Endothelial cell of umbilical vein (primary cell): ENCODE results near the gene APEX1. TPM values are rescaled to one million over a fixed set of nuclear protein-coding genes. Genes with fewer than 3 reads are reported as not detected.

Source experiments
- BruUV-seq: library from RNA; stranded (reverse); fragments of 400-500 nt; replicated peaks from 2 replicates; lab custom pipeline; 2021; lab: Mats Ljungman, UMichigan
- CTCF ChIA-PET: fragments of 300-600, 350-600 bp; sonication (Branson Sonifier 250); formaldehyde crosslinking; loops from one replicate; lab custom pipeline; 2021; ENCODE audit warnings: antibody characterized with exemption, inconsistent platforms; lab: Charles Lee
- POLR2A ChIA-PET: fragments of 300-600, 350-600 bp; sonication (Branson Sonifier 250); formaldehyde crosslinking; loops from one replicate; lab custom pipeline; 2021; ENCODE audit warnings: antibody characterized with exemption, inconsistent platforms; lab: Charles Lee
- DNase-seq: peaks from one replicate; pipeline ENCODE4 v3.0.0-alpha.2; 2011; ENCODE audit warnings: low read depth, low spot score
- FAIRE-seq: peaks from 2 replicates; lab custom pipeline; 2011; peaks lifted over from hg19 to GRCh38; lab: Jason Lieb, UNC
- H2AFZ ChIP-seq: 2 replicates; pipeline ENCODE4 v1.6.0; 2012; ENCODE audit warnings: low read depth, low read length, control low read depth, inconsistent platforms
- H3K27ac ChIP-seq: 2 replicates; pipeline ENCODE4 v1.5.1; 2011; ENCODE audit warnings: low read depth, mild to moderate bottlenecking, control low read depth, low read length, moderate library complexity; ENCODE audit not compliant: insufficient read depth
- H3K27me3 ChIP-seq, 2 experiments: 2 replicates each; pipeline versions ENCODE4 v1.6.0 to v1.6.1; 2011; ENCODE audit warnings: low read length in 2 of 2, mixed read lengths in 1 of 2; ENCODE audit not compliant: control insufficient read depth in 2 of 2, insufficient read depth in 2 of 2
- H3K36me3 ChIP-seq, 2 experiments: 2 replicates in 1 of 2; 3 replicates in 1 of 2; pipeline ENCODE4 v1.5.1; 2011; ENCODE audit warnings: low read length in 2 of 2, mild to moderate bottlenecking in 1 of 2, moderate library complexity in 1 of 2; ENCODE audit not compliant: control insufficient read depth in 2 of 2, insufficient read depth in 2 of 2; ENCODE audit errors: extremely low read depth in 1 of 2
- H3K4me1 ChIP-seq: 3 replicates; pipeline ENCODE4 v1.5.1; 2011; ENCODE audit warnings: mild to moderate bottlenecking, low read length; ENCODE audit not compliant: control insufficient read depth, insufficient read depth; ENCODE audit errors: extremely low read depth
- H3K4me2 ChIP-seq: 2 replicates; pipeline ENCODE4 v1.6.1; 2011; ENCODE audit warnings: low read length, control low read depth, mixed read lengths; ENCODE audit not compliant: insufficient read depth
- H3K4me3 ChIP-seq, 3 experiments: fragments of 200-600 bp in 1 of 3; sonication (generic), shearing (Covaris generic) in 1 of 3; replicated peaks in 1 of 3; 2 replicates each; pipeline ENCODE4 v1.5.1; 2011 to 2016; ENCODE audit warnings: control low read depth in 3 of 3, low read length in 3 of 3, mild to moderate bottlenecking in 2 of 3, inconsistent platforms in 1 of 3, low read depth in 1 of 3, moderate library complexity in 1 of 3; ENCODE audit not compliant: insufficient read depth in 1 of 3
- H3K79me2 ChIP-seq: 2 replicates; pipeline ENCODE4 v1.6.0; 2012; ENCODE audit warnings: low read length, inconsistent platforms; ENCODE audit not compliant: control insufficient read depth, insufficient read depth
- H3K9ac ChIP-seq: replicated peaks from 2 replicates; pipeline ENCODE3; 2011; ENCODE audit warnings: low read length, control low read depth; ENCODE audit not compliant: insufficient read depth; ENCODE audit errors: extremely low read depth
- H3K9me1 ChIP-seq: replicated peaks from 3 replicates; pipeline ENCODE4 v1.6.0; 2011; ENCODE audit warnings: mild to moderate bottlenecking, low read length; ENCODE audit not compliant: control insufficient read depth, insufficient read depth; ENCODE audit errors: extremely low read depth
- H3K9me3 ChIP-seq: replicated peaks from 2 replicates; pipeline ENCODE4 v1.5.1; 2012; ENCODE audit warnings: low read length, inconsistent platforms; ENCODE audit not compliant: control insufficient read depth, insufficient read depth
- H4K20me1 ChIP-seq: replicated peaks from 2 replicates; pipeline ENCODE3; 2011; ENCODE audit warnings: mild to moderate bottlenecking, low read length; ENCODE audit not compliant: control insufficient read depth, insufficient read depth; ENCODE audit errors: extremely low read depth
- EZH2 ChIP-seq: IDR thresholded peaks from 2 replicates; pipeline ENCODE4 v1.6.1; 2012; ENCODE audit warnings: borderline replicate concordance, low read depth, mild to moderate bottlenecking, moderate library complexity, low read length, inconsistent platforms; ENCODE audit not compliant: severe bottlenecking
- FOS ChIP-seq: IDR thresholded peaks from 2 replicates; pipeline ENCODE4 v1.6.1; 2011; ENCODE audit warnings: mild to moderate bottlenecking, low read length, moderate library complexity, borderline replicate concordance; ENCODE audit not compliant: insufficient read depth
- GATA2 ChIP-seq: IDR thresholded peaks from 2 replicates; pipeline ENCODE4 v1.7.0; 2011; ENCODE audit warnings: low read depth, mild to moderate bottlenecking, moderate library complexity, mixed read lengths, low read length; ENCODE audit not compliant: insufficient read length, insufficient read depth
- JUN ChIP-seq: IDR thresholded peaks from 2 replicates; pipeline ENCODE4 v1.6.1; 2011; ENCODE audit warnings: borderline replicate concordance, low read depth; ENCODE audit not compliant: insufficient read length, insufficient read depth
- MYC ChIP-seq: IDR thresholded peaks from one replicate; pipeline ENCODE4 v1.6.1; 2011; ENCODE audit warnings: mild to moderate bottlenecking, low read depth, low read length
- POLR2A ChIP-seq: IDR thresholded peaks from 2 replicates; pipeline ENCODE4 v1.6.1; 2012; ENCODE audit warnings: low read depth, mild to moderate bottlenecking, control low read depth, low read length
- POLR2AphosphoS5 ChIP-seq: IDR thresholded peaks from 2 replicates; pipeline ENCODE4 v1.6.1; 2012; ENCODE audit warnings: low read depth, mild to moderate bottlenecking, control low read depth, low read length, moderate library complexity; ENCODE audit not compliant: insufficient read depth
- dilution Hi-C: fragments of 300-500 bp; cut with MboI; formaldehyde crosslinking; loops from one replicate; pipeline ENCODE4 v1.15.0; 2019; ENCODE audit warnings: low sequenced_read_pairs; ENCODE audit not compliant: extremely low pct_ligation_motif_present
- intact Hi-C: fragments of 100-400 bp; cut with micrococcal nuclease; formaldehyde crosslinking; loops from one replicate; pipeline ENCODE4 v1.10.0; 2022
- polyA plus RNA-seq, 4 experiments: library from polyadenylated mRNA; depleted of rRNA in 3 of 4; stranded (reverse) in 3 of 4; unstranded in 1 of 4; fragments of >200 nt; gene quantifications; 2 replicates each; pipeline versions ENCODE4 v1.2.1 to v1.2.3, GENCODE V29; 2011 to 2012; ENCODE audit warnings: missing spikeins in 1 of 4
- total RNA-seq: library from RNA; stranded (reverse); gene quantifications from 2 replicates; pipeline ENCODE4 v1.2.3, GENCODE V29; 2021
- TF ChIP-seq, protein P1 (sequence below): IDR thresholded peaks from 2 replicates; pipeline ENCODE4 v1.6.1; 2011; ENCODE audit not compliant: insufficient read depth, insufficient read length
- TF ChIP-seq, protein P2 (sequence below), 2 donors: IDR thresholded peaks; 1 replicate in 1 of 2; 2 replicates in 1 of 2; pipeline ENCODE4 v1.5.1; 2011; ENCODE audit warnings: low read length in 2 of 2, mild to moderate bottlenecking in 2 of 2, moderate library complexity in 2 of 2, control low read depth in 1 of 2, inconsistent platforms in 1 of 2, low read depth in 1 of 2; ENCODE audit not compliant: insufficient read depth in 1 of 2; ENCODE audit errors: extremely low read depth in 1 of 2

The APEX1 gene
- total and polyA plus RNA-seq, 2 donors (not counting 3 experiments of a cell fraction or from before 2014, with no cell fraction given), result 231 to 304 TPM

DNA sequence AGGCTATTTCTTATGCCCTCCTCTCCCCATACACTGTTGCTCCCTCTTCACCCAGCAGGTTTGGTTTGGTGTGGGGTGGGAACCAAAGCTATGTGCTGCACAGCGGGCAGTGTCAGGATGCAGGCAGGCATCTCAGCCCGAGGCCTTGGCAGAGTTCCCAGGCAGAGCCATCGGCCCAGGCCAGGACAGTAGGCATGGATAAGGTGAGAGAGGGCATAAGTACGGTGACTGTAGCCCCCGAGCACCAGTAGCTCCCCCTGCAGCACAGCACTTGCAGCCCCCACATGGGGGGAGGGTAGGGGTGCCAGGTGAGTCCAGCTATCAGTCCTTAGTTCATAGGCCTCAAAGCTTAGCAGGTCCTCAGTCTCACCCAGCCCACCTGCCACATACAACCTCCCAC lies 26.2 kb upstream of the APEX1 start:
- no peak overlapping the region for H3K4me3 ChIP-seq
- no peaks in the 10 kb centered on the region for H4K20me1 ChIP-seq
- no peaks in the 10 kb centered on the region for H3K79me2 ChIP-seq
- H3K27ac ChIP-seq, result no peak overlapping the region
- TF ChIP-seq POLR2A (no peak), GATA2 (no peak), FOS (no peak), POLR2AphosphoS5 (no peak), EZH2 (no peak), MYC (no peak), JUN (no peak)
- TF ChIP-seq, protein P1, sequence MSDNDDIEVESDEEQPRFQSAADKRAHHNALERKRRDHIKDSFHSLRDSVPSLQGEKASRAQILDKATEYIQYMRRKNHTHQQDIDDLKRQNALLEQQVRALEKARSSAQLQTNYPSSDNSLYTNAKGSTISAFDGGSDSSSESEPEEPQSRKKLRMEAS, result no peak
- TF ChIP-seq, protein P2, sequence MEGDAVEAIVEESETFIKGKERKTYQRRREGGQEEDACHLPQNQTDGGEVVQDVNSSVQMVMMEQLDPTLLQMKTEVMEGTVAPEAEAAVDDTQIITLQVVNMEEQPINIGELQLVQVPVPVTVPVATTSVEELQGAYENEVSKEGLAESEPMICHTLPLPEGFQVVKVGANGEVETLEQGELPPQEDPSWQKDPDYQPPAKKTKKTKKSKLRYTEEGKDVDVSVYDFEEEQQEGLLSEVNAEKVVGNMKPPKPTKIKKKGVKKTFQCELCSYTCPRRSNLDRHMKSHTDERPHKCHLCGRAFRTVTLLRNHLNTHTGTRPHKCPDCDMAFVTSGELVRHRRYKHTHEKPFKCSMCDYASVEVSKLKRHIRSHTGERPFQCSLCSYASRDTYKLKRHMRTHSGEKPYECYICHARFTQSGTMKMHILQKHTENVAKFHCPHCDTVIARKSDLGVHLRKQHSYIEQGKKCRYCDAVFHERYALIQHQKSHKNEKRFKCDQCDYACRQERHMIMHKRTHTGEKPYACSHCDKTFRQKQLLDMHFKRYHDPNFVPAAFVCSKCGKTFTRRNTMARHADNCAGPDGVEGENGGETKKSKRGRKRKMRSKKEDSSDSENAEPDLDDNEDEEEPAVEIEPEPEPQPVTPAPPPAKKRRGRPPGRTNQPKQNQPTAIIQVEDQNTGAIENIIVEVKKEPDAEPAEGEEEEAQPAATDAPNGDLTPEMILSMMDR (IDR thresholded peaks at IDR 0.05; ENCODE audit: extremely low read depth in 1 of 2, insufficient read depth in 1 of 2, low read depth in 1 of 2, low read length in 2 of 2), result no peak
- dilution Hi-C loops, result no loop called here
- no peaks in the 10 kb centered on the region for H3K36me3 ChIP-seq
- CTCF ChIA-PET, result interaction anchor here (0.8 kb wide), 1 partner anchor 13 kb away, joined by 4 read pairs; no protein-coding TSS in a partner anchor
- H2AFZ ChIP-seq, result no peak overlapping the region
- no peak overlapping the region for H3K4me2 ChIP-seq
- H3K4me1 ChIP-seq, result peaks cover 18% of the 10 kb centered on the region
- FAIRE-seq (no peak), DNase-seq (no peak)
- H3K9me1 ChIP-seq, result no peaks in the 10 kb centered on the region
- BruUV-seq, result no TSS peak
- intact Hi-C loops, result no loop called here
- POLR2A ChIA-PET, result no interaction called here
- no peaks in the 10 kb centered on the region for H3K9me3 ChIP-seq
- no peaks in the 10 kb centered on the region for H3K27me3 ChIP-seq
- H3K9ac ChIP-seq, result no peak overlapping the region
